GOT3 (cell line): ENCODE results near the gene ZFP62.

Experiments
- DNase-seq: peaks from one replicate; lab custom pipeline; 2025; ENCODE audit warnings: mixed read lengths; lab: John Stamatoyannopoulos, UW

Gene ZFP62

DNA sequence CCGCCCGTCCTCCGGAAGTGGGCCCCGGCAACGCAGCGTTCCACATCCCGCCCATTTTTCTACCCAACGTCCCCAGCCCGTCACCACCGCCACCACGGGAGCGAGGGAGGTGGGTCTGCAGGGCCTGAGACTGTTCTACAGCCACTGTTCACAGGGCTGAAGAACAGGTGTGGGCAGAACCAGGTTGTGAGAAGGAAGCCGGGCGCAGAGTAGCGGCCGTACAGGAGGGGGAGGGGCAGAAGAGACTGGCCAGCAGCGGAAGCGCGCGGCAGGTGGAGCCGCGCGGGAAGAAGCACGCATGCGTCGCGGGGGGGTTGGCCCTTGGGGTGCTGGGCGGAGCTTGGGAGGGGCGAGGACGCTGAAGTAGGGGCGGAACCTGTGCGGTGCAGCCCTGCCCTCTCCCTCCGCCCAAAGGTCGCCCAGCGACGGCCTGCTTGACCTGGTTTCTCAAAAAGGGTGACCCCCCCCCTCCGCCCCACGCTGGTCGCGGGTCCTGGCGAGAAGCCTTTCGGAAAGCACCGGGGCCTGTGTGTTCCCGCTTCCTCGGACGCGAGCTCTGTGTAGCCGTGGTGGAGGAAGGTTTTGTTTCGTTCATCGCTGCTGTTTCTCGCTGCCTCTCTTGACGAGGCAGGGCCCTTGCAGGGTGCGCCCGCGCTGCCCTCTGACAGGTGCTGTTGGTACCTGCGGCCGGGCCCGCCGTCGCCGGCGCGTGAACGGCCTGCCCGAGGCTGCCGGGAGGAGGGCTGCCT is 50.7 kb downstream of the ZFP62 start:
- DNase-seq = peak; percentile 95

DNA sequence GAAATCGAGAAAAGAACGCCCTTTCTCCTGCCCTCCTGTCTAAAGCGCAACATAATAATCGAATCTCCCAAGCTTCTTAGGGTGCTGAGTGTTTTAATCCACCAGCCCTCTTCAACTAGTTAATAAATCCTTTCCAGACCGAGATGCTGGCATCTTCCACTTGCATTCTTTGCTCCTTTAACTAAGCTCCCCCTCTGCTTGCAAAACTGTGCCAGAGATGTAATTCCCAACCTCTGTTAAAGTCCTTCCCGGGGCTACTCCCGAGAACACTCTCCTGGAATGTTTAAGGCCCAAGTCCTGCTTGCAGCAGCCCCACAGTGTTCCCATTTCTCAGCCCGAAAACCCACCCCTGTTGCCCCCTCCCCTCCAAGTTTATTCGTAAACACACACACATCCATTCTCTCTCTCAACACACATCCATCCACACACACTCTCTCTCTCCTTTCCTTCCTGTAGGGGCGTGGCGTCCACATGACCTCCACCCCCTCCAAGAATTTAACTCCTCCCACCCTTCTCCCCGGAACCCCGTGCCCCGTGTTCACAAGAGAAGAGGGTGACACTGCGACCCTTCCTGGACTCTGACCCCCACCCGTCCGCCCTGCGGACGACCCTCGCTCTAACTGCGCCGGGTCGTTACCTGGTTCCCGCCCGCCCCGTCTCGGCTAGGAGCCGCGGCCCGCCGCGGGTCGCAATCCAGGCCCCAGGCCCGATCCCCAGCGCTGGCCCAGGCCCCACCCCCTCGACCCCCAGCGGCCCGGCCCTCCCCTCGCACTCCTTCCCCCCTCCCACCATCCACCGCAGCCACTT is 51.5 kb downstream of the ZFP62 start:
- peak; percentile 92 for DNase-seq

DNA sequence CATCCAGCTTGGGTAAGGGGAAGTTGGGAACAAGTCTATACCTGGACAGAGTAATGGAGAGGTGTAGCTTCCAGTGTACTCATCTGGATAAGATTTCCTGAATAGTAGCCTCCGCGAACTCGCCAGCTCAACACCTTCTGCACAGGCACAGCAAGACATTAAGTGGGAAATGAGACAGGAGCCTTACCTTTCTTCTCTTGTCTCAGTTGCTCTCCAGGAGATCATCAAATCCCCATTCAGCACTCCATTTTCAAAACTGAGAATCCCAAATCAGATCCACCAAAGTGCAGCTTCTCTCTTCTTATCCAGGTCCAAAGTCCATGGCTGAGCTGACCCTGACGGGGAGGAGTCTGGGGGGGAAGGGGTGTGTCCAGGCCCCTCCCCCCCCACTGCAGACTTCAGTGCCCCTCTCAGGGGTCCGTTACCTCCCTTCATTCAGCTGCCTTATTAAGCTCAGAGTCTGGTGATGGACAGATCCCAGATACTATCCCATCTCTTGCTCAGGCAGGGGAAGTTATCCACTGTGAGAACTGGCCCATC is 52.5 kb downstream of the ZFP62 start:
- no peak for DNase-seq

GRCh38 chr5:180807654-180808414 is 53.2 kb downstream of the ZFP62 start:
- DNase-seq = no peak

GRCh38 chr5:180807046-180807445 is 54.0 kb downstream of the ZFP62 start:
- DNase-seq = no peak

DNA sequence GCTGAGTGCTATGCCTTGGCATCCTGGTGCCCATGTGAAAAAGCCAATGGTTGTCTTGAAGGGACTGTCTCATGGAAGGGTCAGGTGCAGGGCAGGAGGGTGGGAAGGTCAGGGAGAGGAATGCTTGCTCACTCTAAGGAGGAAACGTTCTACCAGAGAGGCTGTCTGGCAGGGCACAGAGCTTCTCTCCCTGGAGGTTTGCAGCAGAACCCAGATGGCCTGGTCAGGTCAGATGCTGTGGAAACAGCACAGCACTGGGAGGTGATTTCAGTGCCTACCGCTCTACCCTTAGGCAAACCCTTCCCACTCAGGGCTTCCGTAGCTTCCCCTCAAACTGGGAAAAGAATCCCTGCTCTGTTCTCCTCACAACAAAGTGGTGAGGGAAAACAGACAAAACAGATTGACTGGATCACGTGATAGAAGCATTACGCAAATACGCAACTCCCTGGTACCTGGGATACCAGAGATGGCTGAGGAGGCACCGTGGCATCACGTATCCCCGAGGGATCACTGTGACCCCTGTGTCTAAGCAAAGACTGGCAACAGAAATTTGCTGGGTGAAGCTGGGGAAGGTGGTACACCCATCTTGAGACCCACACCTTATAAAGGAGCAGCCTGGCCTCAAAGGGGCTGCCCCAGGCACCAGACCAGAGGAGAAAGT is 54.6 kb downstream of the ZFP62 start:
- no peak for DNase-seq

- no peak for DNase-seq
Observed at GRCh38 chr5:180804129-180804618, 56.9 kb downstream of the ZFP62 start.

DNA sequence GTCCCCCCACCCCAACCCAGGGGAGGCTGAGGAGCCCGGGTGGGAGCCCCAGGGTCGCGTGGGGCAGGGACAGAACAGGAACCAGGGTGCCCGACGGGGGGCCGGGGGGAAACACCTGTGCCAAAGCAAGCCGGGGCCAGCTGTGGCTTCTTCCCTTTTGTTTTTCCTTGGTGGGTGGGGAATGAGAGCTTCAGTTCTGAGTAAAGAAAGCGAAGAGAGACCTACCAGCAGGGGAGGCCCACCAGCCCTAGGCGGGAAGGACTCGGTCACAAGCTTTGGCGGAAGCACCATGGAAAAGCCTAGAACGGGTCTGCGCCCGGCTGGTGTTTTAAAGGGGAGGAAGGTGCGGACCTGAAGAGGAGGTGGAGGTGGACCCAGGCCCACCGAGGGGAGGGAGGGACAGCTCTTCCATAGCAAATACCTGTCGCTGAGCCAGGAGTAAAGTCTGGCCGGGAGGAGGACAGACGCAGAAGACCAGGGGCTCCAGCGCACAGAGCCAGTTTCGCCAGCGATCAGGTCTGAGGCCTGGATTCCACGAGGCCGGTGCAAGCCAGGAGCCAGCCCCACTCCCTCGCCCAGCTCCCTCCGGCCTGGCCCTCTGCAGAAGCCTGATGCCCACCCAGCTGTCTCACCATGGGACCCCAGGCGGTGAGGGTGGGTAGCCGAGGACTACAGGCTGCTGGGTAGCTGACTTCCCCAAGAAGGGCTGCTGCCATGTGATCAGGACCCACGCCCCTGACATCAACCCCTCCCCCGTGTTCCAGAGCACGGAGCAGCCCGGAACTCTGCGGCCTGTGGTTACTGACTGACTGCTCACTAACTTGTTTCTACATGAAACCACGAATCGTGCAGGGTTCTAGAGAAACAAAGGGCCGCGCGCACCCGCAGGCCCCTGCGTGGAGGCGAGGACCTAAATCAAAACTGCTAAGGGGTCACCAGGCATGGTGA is 57.6 kb downstream of the ZFP62 start:
- DNase-seq = no peak

GRCh38 chr5:180802325-180803180 is 58.5 kb downstream of the ZFP62 start, which contains the start of gene MGAT1:
TSS of gene MGAT1 (minus strand) at chr5:180802806. CDS start at chr5:180792971, 9,835 bp downstream.
- peak; percentile 62 for DNase-seq

- no peak for DNase-seq
Observed at GRCh38 chr5:180801596-180802324, 59.3 kb downstream of the ZFP62 start.

DNA sequence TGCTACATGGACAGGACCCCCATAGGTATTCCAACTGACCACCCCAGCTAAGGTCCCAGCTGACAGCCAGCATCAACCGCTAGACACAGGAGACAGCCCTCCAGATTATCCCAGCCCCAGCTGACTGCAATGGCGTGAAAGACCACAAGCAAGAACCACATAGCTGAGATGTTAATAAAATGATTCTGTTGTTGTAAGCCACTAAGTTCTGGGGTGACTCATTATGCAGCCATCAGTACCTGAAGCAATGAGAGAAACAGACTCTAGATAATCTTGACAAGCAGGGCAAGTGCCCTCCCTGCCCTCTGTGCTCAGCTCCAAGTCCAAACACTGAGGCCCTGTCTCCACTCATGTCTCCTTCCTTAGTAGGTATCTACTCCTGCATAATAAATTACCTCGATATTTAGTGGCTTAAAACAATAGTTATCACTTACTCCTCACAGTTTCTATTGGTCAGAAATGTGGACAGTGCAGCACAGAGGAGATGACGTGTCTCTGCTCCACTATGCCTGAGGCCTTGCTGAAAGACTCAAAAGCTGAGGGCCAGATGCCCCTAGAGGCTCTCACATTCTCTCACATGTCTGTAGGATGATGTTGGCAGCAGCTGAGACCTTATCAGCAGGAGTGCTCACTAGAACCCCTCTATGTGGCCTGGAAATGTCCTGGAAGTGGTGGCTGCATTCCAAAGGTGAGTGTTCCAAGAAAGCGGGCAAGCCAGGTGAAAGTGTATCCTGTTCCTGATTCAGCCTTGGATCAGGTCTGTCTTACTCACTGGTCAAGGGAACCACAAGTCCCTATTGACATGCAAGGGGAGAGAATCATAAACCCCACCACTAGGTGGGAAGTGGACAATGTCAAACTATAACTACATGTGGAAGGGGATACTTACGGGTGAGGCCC is 60.9 kb downstream of the ZFP62 start:
- DNase-seq = no peak

DNA sequence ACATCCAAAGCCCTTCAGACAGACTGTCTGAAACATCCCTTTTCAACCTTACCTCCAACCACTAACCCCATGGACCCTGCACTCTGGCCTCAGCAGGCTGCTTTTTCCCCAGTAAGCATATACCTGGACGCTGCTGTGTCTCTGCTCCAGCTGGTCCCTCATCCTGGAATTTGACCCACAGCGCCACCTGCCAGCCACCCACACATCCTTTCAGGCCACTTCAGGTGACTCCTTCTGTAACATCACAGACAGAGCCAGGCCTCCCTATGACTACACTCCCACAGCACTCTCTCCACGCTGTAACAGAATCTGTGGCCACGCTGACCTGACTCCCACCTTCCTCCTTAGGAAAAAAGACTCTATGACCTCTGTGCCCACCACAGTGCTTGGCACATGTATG is 61.9 kb downstream of the ZFP62 start:
- DNase-seq = no peak

GRCh38 chr5:180798193-180798592 is 62.9 kb downstream of the ZFP62 start:
- DNase-seq = no peak
